Retinal pigment epithelial cell (primary cell): Measurements from ENCODE around the gene TCEANC2.
A peak's percentile ranks its signal among the peaks of the same experiment; 100 is the strongest.

Experiments
- DNase-seq: peaks from one replicate; pipeline ENCODE4 v3.0.0-alpha.2; 2010; ENCODE audit warnings: low read depth
- H3K4me3 ChIP-seq: 2 replicates; pipeline ENCODE4 v1.5.1; 2011; ENCODE audit warnings: mild to moderate bottlenecking, low read length, control low read depth, moderate library complexity
- TF ChIP-seq, protein P1 (sequence below): conservative IDR thresholded peaks from 2 replicates; pipeline ENCODE4 v1.5.1; 2011; ENCODE audit warnings: low read depth, low read length, control low read depth, inconsistent platforms

Gene TCEANC2

GRCh38 chr1:54051933-54052430, 1.4 kb upstream of the TCEANC2 start:
- no peak for DNase-seq

GRCh38 chr1:54052431-54052933, 926 bp upstream of the TCEANC2 start:
- H3K4me3 ChIP-seq, result peak overlapping the region; percentile 99
- no peak for DNase-seq
- TF ChIP-seq, protein P1, sequence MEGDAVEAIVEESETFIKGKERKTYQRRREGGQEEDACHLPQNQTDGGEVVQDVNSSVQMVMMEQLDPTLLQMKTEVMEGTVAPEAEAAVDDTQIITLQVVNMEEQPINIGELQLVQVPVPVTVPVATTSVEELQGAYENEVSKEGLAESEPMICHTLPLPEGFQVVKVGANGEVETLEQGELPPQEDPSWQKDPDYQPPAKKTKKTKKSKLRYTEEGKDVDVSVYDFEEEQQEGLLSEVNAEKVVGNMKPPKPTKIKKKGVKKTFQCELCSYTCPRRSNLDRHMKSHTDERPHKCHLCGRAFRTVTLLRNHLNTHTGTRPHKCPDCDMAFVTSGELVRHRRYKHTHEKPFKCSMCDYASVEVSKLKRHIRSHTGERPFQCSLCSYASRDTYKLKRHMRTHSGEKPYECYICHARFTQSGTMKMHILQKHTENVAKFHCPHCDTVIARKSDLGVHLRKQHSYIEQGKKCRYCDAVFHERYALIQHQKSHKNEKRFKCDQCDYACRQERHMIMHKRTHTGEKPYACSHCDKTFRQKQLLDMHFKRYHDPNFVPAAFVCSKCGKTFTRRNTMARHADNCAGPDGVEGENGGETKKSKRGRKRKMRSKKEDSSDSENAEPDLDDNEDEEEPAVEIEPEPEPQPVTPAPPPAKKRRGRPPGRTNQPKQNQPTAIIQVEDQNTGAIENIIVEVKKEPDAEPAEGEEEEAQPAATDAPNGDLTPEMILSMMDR, result no peak

More at GRCh38 chr1:54051933-54052430, 1.4 kb upstream of the TCEANC2 start:
- peak overlapping the region; percentile 99 for H3K4me3 ChIP-seq
- TF ChIP-seq, protein P1, result no peak

DNA sequence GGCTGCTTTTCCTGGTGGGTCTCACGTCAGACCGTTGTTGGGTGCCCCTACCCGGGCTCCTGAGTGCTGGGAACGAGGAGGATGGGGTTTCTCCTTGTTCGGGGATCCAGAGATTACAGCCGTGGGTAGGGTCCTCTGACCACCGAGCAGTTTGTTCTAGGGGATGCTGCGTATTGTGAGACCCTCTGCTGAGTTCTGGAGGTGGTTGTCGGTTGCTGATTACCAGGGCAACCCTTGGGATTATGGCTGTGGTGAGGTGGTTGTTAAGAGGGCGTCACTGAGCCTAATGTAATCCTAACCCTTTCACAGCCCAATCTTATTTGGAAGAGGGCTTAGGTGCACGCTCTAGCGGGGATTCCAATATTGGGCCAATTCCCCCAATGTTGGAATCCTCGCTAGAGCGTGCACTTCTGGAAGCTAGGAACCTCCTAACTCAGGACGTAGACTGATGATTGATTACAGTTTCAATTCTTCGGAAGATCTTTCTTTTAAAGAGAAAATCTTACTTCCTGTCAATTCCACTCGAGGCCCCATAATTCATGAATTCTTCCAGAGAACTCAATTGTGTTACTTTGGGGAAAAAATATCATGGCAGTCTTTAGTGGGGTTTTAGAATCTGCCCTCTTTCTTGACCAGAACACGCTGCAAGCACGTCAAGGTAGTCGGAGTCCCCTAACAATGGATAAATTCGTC, 483 bp downstream of the TCEANC2 start:
- peak overlapping the region; percentile 99 for H3K4me3 ChIP-seq
- DNase-seq, result no peak
- TF ChIP-seq, protein P1, result no peak

GRCh38 chr1:54054438-54054749, 986 bp downstream of the TCEANC2 start:
- H3K4me3 ChIP-seq, result peak overlapping the region; percentile 99
- DNase-seq, result no peak
- TF ChIP-seq, protein P1, result no peak

DNA sequence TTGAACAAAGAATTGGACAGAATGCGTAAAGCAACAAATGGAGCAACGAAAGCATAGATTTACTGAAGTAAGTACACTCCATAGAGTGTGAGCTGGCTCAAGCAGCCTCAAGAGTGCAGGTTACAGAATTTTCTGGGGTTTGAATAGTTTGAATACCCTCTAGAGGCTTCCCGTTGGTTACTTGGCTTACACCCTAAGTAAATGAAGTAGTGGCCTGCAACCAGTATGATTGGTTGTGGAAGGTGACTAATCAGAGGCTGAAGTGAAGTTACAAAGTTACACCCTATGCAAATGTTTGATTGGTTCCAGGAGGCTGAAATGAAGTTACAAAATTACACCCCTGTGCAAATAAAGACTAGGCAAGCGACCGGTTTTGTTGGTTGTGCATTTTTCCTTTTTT, 10.9 kb downstream of the TCEANC2 start:
- TF ChIP-seq, protein P1, result no peak
- no peak overlapping the region for H3K4me3 ChIP-seq
- no peak for DNase-seq

- H3K4me3 ChIP-seq, result no peak overlapping the region
- TF ChIP-seq, protein P1, result no peak
- DNase-seq, result no peak
Observed at GRCh38 chr1:54069791-54070170, 16.4 kb downstream of the TCEANC2 start.
